ENCODE results near the gene GPR89B.
"Not testable (repeated sequence)": the region's sequence is repeated elsewhere in the genome, so short reads cannot be mapped to it uniquely, and the experiment has no call there.

GPR89B gene

DNA sequence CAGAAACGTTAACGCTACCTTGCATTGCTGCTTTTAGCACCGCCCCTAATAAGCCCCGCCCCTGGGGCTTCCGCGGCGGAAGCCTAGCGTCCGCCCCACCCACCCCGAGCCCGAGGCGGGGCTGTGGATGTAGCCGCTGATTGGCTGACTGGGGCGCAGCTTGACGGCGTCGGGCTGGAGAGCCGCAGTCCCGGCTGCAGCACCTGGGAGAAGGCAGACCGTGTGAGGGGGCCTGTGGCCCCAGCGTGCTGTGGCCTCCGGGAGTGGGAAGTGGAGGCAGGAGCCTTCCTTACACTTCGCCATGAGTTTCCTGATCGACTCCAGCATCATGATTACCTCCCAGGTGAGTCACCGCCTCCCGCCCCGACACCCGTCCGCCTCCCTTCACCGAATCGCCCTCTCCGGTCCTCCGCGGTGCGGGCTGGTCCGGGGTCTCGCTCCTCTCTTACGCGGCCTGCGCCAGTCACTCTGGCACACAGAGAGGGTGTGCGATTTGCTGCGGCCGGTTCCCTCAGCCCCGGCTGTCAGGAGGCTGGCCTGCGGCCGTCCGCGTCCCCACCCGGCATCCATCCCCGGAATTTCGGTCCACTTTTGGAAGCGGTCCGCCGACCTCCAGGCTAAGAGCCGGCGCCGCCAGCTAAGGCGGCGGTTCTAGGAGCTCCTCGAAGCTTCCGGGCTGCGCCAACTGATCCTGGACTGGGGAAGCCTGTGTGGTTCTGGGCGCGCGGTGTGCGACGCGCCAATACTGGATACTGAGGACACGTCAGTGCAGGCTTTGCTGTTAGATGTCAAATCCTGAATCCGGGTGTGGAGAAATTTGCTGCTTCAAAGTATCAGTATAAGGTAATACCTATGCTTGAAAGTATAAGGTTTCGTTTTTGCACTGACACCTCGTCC, at the start of gene GPR89B:
GPR89B (plus strand) TSS at position 185 of the 897 bp plus-strand sequence; CDS start at position 302, 117 bp downstream.
- DNase-seq (ENCODE audit: low read depth), result peak; percentile 73

DNA sequence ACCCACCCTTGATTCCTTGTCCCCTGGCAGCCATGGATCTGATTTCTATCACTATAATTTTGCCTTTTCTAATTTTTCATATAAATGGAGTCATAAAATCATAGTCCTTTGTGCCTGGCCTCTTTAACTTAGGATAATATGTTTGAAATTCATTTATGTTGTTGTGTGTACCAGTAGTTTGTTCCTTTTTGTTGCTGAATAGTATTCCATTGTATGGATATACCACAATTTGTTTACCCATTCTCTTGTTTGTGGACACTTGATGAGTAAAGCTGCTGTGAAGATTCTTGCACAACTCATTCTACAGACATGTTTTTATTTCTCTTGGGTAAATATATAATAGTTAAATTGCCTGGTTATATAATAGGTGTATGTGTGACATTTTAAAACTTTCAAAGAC, 48.3 kb upstream of the GPR89B start:
- no peak for DNase-seq (ENCODE audit: low read depth)

DNA sequence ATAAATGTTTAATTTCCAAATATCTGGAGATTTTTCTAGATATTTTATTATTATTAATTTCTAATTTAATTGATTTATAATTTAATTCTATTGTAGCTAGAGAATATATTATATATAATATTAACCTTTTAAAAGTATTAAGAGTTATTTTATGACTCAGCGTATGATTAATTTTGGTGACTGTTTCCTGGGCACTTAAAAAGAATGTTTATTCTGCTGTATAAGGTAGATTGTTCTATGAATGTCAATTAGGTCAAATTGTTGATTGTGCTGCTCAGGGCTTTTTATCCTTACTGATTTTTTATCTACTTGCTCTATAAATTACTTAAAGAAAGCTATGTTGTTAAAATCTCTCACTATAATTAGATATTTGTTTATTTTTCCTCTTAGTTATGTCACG, 45.7 kb upstream of the GPR89B start:
- DNase-seq (ENCODE audit: low read depth), result no peak

DNA sequence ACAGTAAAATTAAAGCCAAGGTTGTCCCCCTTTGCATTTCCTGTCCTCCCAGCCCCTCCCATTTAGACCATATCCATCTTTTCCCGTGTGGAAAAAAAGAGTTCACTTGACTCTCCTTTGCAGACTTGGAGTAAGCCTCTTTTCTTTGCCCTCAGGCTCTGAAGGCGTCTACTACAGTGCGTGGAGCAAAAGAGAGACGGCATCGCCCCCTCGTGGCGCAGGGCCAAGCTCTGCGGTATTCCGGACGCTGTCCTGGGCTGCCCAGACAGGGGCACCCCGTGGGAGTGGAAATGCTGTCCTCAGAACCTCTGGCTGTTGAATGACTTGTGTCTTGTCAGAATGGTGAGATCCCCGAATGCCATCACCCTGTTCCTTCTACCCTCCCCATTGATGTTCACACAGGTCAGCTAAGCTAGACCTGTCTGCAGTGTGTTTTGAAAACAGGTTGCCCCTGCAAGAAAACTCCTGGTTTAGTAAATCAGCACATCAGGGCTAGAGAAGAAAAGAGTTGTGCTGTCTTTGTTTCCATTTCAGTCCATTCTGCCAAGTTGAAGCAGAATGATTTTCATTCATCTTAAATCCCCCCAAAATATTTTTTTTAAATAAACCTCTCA, 37.9 kb upstream of the GPR89B start:
- peak; percentile 57 for DNase-seq (ENCODE audit: low read depth)

DNA sequence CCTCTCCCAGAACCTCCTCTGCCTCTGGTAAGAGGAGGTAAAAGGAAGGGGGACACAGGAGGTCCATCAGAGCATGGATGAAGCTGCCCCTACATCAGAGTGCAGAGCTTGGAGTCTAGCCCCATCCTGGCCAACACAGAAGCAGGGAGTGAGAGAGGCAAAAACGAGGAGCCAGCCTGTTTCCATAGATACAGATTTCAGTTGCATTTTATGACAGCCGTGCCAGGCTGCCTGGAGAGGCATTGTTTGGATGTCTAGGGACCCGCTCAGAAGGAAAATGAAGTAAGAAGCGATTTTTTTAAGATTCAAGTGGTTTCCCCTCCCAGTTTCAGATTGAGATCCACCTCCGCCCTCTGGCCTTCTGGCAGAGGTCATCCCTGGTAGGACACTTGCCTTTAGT, 37.1 kb upstream of the GPR89B start:
- no peak for DNase-seq (ENCODE audit: low read depth)

DNA sequence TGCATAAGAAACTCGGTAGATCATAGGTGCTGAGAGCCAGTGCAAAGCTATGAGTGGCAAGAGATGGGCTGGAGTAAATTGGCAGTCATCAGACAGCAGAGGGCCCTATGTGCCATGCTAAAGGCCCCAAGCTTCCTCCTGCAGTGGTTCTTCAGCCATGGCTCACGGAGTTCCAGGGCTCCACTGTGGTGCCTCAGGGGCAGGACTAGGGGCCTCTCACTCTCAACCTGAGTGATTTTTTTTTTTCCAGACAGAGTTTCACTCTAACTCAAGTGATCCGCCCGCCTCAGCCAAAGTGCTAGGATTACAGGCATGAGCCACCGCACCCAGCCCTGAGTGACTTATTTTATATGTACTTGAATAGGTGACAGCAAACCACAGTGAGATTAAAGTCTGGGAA, 36.0 kb upstream of the GPR89B start:
- no peak for DNase-seq (ENCODE audit: low read depth)

DNA sequence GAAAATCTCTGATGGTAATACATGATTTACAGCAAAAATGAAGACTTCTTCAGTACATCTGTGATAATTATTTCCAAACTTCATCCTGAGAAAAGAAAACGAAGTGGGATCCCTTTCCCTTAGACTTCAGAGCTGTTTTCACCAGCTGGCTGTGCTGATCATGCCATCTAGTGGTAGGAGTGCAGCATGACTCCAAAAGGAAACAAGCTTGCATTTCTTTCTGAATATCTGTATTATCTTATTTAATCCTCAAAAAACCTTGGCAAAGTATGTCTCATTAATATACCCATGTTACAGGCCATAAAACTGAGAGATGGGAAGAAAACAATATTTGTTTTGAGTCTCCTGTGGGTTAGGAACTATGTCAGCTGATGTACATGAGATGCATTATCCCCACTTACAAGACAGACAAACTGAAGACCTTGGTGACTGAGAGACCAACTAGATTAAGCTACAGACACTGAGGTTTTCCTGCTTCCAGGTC, 35.4 kb upstream of the GPR89B start:
- DNase-seq (ENCODE audit: low read depth), result peak; percentile 62

DNA sequence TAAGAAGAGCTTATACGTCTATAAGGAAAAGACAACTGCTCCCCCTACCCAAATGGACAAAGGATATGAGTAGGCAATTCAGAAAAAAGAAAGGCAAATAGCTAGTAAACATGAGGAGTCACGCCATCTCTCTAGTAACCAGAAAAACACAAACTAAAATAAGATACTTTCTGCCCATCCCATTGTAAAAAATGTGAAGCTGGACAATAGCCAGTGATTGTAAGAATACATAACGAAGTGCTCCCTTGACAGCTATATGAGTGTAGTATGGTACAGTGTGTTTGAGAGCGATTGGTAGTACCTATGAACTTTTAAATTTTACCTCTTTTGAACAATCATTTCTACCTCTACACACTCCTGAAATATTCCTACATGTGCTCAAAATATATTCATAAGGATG, 33.1 kb upstream of the GPR89B start:
- no peak for DNase-seq (ENCODE audit: low read depth)

DNA sequence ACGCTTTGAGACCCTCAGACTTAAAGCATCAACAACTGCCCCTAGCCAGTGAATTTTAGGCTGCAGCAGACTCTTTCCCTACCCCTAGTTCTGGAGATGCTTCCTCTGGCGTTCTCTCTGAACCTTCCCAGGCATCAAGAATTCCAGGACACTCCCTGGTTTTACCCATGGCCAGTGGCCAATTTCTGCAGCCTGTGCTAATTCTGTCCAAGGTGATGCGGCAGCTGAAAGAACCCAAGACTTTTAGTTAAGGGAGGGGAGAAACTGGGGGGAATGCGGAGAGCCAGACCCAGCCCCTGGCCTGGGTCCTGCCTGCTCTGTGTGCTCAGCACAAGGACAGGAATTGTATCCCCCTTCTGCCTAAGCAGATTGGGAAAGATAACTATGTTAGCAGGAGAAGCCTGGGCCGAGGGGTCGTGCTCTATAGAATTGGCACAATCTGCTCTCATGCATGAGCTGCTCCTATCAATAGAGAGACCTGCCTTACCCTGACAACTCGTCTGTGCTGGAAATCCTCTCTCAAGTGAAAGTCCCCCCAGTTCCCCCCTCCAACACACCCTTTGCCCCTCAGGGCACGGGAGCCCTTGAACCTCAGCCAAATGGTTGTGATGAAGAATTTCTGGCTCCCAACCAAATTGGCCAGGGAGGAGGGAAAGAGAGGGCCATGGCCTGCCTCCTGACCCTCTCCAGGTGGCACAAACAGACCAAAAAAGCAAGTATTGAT, 31.0 kb upstream of the GPR89B start:
- DNase-seq (ENCODE audit: low read depth), result no peak

DNA sequence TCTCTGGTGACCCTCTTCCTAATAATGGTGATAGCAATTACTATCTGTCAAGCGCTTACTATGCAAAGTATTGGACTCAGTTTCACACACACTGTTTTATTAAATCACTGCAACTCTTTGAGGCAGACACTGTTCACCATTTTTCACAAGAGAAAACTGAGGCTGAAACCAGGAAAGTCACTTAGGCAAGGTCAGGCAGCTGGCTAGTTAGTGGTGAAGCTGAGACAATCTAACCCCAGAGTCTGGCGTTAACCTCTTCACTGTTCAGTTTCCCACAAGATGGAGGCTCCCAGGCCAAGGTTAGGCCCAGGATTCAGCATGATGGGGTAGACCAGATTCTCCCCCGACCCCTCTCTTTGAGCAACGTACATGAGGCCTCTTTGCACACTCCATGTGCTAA, 30.4 kb upstream of the GPR89B start:
- no peak for DNase-seq (ENCODE audit: low read depth)

DNA sequence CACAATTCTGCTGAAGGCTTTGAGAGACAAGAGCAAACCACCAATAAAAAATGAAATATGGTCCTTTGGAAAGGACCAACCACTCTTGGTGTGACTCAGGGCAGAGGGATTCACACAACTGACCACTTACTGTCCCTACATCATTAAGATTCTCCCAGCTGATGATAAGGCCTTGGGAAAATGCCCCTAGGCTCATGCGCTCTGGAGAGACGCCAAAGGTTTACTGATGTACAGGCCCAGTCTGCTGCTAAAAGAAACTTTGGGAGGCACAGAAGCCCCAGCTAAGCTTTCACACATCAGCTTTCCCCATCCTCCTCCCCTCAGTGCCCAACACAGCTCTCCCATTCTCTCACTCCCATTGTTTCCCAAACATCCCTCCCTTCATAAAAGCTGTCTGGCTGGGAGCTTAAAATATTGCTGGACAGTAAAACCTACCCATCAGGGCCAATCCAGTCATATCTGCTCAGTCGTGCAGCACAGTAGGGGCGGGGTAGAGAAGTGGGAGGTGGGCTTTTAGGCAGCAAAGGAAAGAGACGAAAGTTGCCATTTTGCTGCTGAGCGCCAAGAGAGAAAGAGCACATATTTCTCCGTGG, 25.9 kb upstream of the GPR89B start, which contains the start of gene GJA8:
GJA8 (plus strand) TSS at position 543 of the 593 bp plus-strand sequence. CDS start 5,161 bp downstream, outside the sequence.
- DNase-seq (ENCODE audit: low read depth), result no peak

DNA sequence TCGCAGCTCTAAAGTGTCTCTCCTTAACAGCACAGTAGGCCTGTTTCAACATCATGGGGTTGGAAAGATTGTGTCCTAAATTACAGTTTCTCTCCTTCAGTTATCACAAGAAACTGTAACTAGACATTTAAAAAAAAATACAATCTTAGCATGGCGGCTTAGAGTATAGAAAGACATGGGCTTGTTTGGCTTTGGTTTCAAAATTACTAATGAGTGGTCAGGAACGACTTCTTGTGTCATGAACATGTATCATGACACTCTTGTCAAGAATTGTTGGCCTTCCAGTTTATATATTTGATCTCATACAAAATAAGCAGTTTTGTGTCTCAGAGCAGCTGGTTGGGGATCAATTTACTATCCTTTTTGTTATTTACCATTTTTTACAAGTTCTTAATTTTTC, 23.5 kb upstream of the GPR89B start:
- DNase-seq (ENCODE audit: low read depth), result no peak

DNA sequence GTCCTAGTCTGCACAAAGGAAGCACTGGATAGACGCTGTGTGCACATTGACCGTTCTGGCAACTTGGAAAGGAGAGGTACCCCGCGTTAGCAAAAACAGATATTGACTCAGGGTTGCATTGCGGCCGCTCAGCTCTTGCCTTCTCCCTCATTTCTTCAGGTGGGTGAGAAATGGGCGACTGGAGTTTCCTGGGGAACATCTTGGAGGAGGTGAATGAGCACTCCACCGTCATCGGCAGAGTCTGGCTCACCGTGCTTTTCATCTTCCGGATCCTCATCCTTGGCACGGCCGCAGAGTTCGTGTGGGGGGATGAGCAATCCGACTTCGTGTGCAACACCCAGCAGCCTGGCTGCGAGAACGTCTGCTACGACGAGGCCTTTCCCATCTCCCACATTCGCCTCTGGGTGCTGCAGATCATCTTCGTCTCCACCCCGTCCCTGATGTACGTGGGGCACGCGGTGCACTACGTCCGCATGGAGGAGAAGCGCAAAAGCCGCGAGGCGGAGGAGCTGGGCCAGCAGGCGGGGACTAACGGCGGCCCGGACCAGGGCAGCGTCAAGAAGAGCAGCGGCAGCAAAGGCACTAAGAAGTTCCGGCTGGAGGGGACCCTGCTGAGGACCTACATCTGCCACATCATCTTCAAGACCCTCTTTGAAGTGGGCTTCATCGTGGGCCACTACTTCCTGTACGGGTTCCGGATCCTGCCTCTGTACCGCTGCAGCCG, 20.3 kb upstream of the GPR89B start:
- no peak for DNase-seq (ENCODE audit: low read depth)

DNA sequence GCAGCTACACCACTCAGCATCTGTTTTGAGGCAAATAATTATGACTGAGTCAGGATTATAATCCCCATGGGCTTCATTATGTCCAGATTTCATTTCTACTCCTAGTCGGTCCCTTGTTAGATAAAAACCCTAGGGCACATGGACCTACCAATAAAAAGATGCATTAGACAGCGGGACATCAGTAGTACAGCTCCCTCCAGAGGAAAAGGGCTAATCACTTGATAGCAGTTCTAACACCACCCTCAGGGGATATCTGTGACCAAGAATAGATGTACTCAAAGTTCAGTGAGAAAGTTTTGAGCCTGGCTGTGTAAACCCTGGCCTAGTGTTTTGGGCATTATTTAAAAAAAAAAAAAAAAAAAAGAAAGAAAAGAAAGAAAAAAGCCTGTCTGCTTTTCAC, 15.7 kb upstream of the GPR89B start:
- DNase-seq (ENCODE audit: low read depth), result no peak

DNA sequence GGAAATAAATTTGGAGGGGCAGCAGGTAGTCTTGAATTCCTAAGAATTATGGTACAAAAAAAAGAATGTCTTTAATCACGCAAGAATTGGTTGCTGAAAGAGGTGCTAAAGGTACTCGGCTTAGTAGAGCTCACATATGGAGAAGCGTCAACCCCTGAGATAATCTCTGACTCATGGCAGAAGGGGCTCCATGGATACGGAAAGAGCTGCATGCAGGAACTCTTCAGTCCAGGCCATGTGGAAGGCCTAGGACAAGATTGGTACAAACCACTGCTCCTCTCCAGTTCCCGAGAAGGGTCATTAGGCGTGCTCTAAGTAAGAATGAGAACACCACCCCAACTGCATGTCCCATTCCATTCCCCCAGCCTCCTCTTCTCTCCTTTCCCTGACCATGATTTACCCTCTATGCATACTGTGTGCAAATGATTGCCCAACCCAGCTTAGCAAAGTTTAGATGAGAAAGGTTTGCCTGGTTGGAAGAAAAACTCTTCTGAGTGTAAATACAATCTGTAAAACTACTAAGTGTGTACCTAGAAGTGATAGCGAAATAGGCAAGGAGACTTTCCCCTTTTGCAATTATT, 14.8 kb upstream of the GPR89B start:
- DNase-seq (ENCODE audit: low read depth), result no peak

DNA sequence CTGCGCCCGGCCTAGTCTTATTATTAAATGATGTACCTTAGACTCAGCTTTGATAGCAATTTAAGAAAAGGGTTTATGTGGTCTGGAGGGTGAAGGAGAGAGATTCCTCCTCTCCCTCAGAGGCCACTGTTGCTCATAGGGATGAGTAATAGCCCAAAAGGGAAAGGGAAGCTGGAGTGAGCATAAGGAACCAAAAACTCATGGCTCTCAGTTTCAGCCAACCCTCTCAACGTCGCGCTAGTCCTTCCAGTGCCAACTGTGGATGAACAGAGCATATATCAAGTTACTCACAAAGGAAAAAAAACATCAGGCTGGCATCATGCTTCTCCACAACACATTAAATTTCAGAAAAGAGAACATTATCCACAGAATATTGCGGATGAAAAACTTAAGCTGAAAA, 8.3 kb upstream of the GPR89B start:
- DNase-seq (ENCODE audit: low read depth), result no peak

DNA sequence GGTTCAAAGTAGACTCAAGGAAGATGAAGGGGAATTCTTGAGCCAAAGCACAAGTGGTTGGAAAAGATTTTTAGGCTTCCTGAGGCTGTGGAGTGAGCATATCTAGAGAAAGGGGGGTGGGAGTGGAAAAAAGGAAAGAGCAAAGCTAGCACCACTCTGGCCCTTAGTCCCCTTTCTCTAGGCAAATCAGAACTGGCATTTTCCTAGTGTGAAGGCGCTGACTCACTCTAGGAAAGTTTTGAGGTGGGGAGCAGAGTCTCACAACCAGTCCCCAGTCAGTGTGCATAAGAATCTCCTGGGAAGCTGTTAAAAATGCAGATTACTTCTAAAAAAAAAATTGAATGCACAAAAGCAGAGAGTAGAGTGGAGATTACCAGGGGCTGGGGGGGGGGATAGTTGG, 3.4 kb upstream of the GPR89B start:
- DNase-seq (ENCODE audit: low read depth), result no peak

DNA sequence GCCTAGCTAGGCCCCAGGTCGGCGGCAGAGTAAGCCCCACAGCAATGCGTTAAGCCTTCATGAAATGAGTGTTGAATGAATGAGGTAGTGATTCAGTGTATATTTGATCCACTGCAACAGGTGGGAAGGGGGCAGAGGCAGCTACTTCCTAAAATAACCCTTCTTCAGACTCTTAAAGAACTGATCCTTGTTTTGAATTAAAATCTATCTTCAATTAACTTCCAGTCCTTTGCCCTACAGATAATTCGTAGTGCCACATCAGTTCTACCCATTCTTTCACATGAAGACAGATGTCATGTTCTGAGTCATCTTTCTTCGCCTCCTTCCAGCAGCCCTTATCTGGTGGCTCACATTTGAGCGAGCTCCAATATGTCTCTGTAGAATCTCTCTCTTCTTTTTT, 1.0 kb upstream of the GPR89B start:
- not testable (repeated sequence) for DNase-seq (ENCODE audit: low read depth)

DNA sequence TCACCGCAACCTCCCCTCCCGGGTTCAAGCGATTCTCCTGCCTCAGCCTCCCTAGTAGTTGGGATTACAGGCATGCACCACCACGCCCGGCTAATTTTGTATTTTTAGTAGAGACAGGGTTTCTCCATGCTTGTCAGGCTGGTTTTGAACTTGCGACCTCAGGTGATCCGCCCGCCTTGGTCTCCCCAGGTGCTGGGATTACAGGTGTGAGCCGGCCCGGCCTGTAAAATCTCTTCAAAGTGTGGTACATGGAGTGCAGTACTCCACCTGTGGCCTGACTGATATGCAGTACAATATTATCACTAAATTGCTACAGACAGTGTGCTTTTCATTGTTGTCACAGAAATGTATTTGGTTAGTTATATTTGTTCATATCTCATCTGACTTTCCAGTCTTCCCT, 531 bp upstream of the GPR89B start:
- not testable (repeated sequence) for DNase-seq (ENCODE audit: low read depth)

DNA sequence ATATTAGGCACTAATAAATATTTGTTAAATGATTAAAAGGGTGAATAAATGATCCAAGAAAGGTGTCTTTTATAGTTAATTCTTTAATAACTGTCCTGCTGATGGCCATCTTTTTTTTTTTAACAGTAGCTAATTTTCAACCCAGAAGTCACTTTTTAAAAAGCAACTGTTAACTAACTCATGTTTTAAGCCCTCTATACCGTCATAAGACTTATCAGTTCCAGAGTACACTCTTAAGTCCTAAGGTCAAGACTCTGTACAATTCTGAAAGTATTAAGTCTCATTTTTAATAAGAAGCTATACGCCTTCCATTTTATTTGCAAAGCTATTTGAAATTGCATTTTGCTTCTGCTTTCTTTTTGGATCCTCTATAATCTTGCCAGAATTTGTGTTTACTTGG, 2.9 kb downstream of the GPR89B start:
- DNase-seq (ENCODE audit: low read depth), result not testable (repeated sequence)

DNA sequence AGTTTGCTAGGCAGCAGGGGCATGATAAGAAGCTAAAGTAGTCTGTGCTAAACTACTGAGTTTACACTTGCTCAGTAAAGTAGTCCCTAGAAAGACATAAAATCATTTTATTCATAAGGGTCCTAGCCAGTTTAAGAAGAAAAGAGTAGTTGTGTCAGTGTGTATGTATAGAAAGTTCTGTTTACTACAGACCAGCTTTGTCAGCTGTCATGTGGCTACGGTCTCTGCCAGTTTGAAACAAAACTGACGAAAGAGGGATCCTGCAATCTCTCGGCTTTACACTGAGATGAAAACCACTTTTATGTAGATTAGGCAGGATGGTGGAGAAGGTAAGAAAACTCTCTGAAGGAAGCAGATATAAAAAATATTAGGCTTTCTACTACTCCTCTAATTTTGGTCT, 7.1 kb downstream of the GPR89B start:
- DNase-seq (ENCODE audit: low read depth), result not testable (repeated sequence)
